H9 (cell line): ENCODE results near the gene EHD4. TPM values are rescaled to one million over a fixed set of nuclear protein-coding genes. Genes with fewer than 3 reads are reported as not detected.

ENCODE experiments used
- DNase-seq: peaks from one replicate; pipeline ENCODE4 v3.0.0-alpha.2; 2017
- H2AFZ ChIP-seq: one replicate; pipeline ENCODE4 v1.6.1; 2013; ENCODE audit warnings: mild to moderate bottlenecking, low read length, control low read depth, moderate library complexity
- H2AK5ac ChIP-seq: 2 replicates; pipeline ENCODE4 v1.6.1; 2013; ENCODE audit warnings: low read length, control low read depth, mixed read lengths; ENCODE audit not compliant: insufficient read length
- H2BK120ac ChIP-seq: one replicate; pipeline ENCODE4 v1.6.1; 2013; ENCODE audit warnings: low read depth, mild to moderate bottlenecking, low read length, control low read depth, inconsistent platforms; ENCODE audit not compliant: poor library complexity, severe bottlenecking
- H2BK12ac ChIP-seq: 2 replicates; pipeline ENCODE4 v1.6.1; 2013; ENCODE audit warnings: low read length, control low read depth, mixed read lengths, low read depth; ENCODE audit not compliant: insufficient read length
- H2BK15ac ChIP-seq: 2 replicates; pipeline ENCODE4 v1.6.1; 2013; ENCODE audit warnings: low read depth, low read length, control low read depth
- H2BK20ac ChIP-seq: one replicate; pipeline ENCODE4 v1.6.1; 2013; ENCODE audit warnings: low read depth, mild to moderate bottlenecking, low read length, control low read depth, inconsistent platforms; ENCODE audit not compliant: poor library complexity, severe bottlenecking
- H2BK5ac ChIP-seq: 2 replicates; pipeline ENCODE4 v1.6.1; 2013; ENCODE audit warnings: low read length, control low read depth, mixed read lengths; ENCODE audit not compliant: insufficient read length
- H3K14ac ChIP-seq: 2 replicates; pipeline ENCODE4 v1.6.1; 2013; ENCODE audit warnings: low read length, control low read depth; ENCODE audit not compliant: insufficient read depth
- H3K18ac ChIP-seq: 2 replicates; pipeline ENCODE4 v1.6.1; 2013; ENCODE audit warnings: low read depth, mild to moderate bottlenecking, mixed read lengths, low read length, control low read depth; ENCODE audit not compliant: insufficient read length
- H3K23ac ChIP-seq: 2 replicates; pipeline ENCODE4 v1.6.1; 2013; ENCODE audit warnings: low read length, control low read depth, mixed read lengths, low read depth; ENCODE audit not compliant: insufficient read length
- H3K23me2 ChIP-seq: 2 replicates; pipeline ENCODE4 v1.6.1; 2013; ENCODE audit warnings: low read depth, mild to moderate bottlenecking, mixed read lengths, low read length, control low read depth; ENCODE audit not compliant: insufficient read length, poor library complexity, severe bottlenecking
- H3K27ac ChIP-seq: 2 replicates; pipeline ENCODE4 v1.5.1; 2013; ENCODE audit warnings: low read length, control low read depth, mixed read lengths, low read depth; ENCODE audit not compliant: insufficient read length
- H3K27me3 ChIP-seq: 2 replicates; pipeline ENCODE4 v1.6.1; 2013; ENCODE audit warnings: low read length, control low read depth, inconsistent platforms; ENCODE audit not compliant: insufficient read depth
- H3K4ac ChIP-seq: 2 replicates; pipeline ENCODE4 v1.6.1; 2013; ENCODE audit warnings: low read depth, mild to moderate bottlenecking, control low read depth, inconsistent platforms, low read length, moderate library complexity
- H3K4me1 ChIP-seq: 2 replicates; pipeline ENCODE4 v1.6.1; 2013; ENCODE audit warnings: low read length, control low read depth, inconsistent platforms; ENCODE audit not compliant: insufficient read depth
- H3K4me2 ChIP-seq: 2 replicates; pipeline ENCODE4 v1.6.1; 2013; ENCODE audit warnings: low read length, control low read depth, mixed read lengths; ENCODE audit not compliant: insufficient read length, insufficient read depth
- H3K56ac ChIP-seq: 2 replicates; pipeline ENCODE4 v1.6.1; 2013; ENCODE audit warnings: low read depth, mild to moderate bottlenecking, mixed read lengths, low read length, control low read depth; ENCODE audit not compliant: insufficient read length
- H3K79me1 ChIP-seq: 2 replicates; pipeline ENCODE4 v1.6.1; 2013; ENCODE audit warnings: low read depth, mild to moderate bottlenecking, moderate library complexity, low read length, control low read depth, inconsistent platforms; ENCODE audit not compliant: insufficient read depth, poor library complexity, severe bottlenecking
- H3K79me2 ChIP-seq: 2 replicates; pipeline ENCODE4 v1.6.1; 2013; ENCODE audit warnings: low read length, control low read depth, inconsistent platforms; ENCODE audit not compliant: insufficient read depth
- H3K9ac ChIP-seq: 2 replicates; pipeline ENCODE4 v1.6.1; 2013; ENCODE audit warnings: low read length, control low read depth, mixed read lengths; ENCODE audit not compliant: insufficient read length; ENCODE audit errors: extremely low read depth
- H3K9me3 ChIP-seq: one replicate; pipeline ENCODE4 v1.6.1; 2013; ENCODE audit warnings: low read depth, low read length, inconsistent platforms; ENCODE audit not compliant: control insufficient read depth
- H3T11ph ChIP-seq: one replicate; pipeline ENCODE4 v1.6.1; 2013; ENCODE audit warnings: mild to moderate bottlenecking, low read length, control low read depth, inconsistent platforms
- H4K20me1 ChIP-seq: one replicate; pipeline ENCODE4 v1.6.1; 2013; ENCODE audit not compliant: control insufficient read depth, insufficient read length, insufficient read depth
- H4K5ac ChIP-seq: 2 replicates; pipeline ENCODE4 v1.6.1; 2013; ENCODE audit warnings: low read depth, mild to moderate bottlenecking, mixed read lengths, low read length, control low read depth; ENCODE audit not compliant: insufficient read length
- H4K8ac ChIP-seq: replicated peaks from 2 replicates; pipeline ENCODE4 v1.6.1; 2013; ENCODE audit warnings: low read length, control low read depth, mixed read lengths, low read depth; ENCODE audit not compliant: insufficient read length
- H4K91ac ChIP-seq: 2 replicates; pipeline ENCODE4 v1.6.1; 2013; ENCODE audit warnings: low read depth, mild to moderate bottlenecking, moderate library complexity, mixed read lengths, low read length, control low read depth; ENCODE audit not compliant: insufficient read length
- H3K27ac Mint-ChIP-seq, 3 experiments: 2 replicates in 2 of 3; 3 replicates in 1 of 3; pipeline ENCODE4 v1.8.0; 2020 to 2021; ENCODE audit warnings: mixed read lengths in 3 of 3, mild to moderate bottlenecking in 1 of 3, moderate library complexity in 1 of 3
- H3K27me3 Mint-ChIP-seq: 2 replicates; pipeline ENCODE4 v1.8.0; 2021; ENCODE audit warnings: low read depth, mild to moderate bottlenecking, moderate library complexity, mixed read lengths
- H3K36me3 Mint-ChIP-seq, 3 experiments: 2 replicates in 2 of 3; 3 replicates in 1 of 3; pipeline ENCODE4 v1.8.0; 2020 to 2021; ENCODE audit warnings: low read depth in 3 of 3, mixed read lengths in 3 of 3; ENCODE audit not compliant: insufficient read depth in 1 of 3
- H3K4me1 Mint-ChIP-seq, 2 experiments: 2 replicates each; pipeline ENCODE4 v1.8.0; 2020; ENCODE audit warnings: mixed read lengths in 2 of 2
- H3K4me3 Mint-ChIP-seq, 2 experiments: 2 replicates in 1 of 2; 3 replicates in 1 of 2; pipeline ENCODE4 v1.8.0; 2020 to 2021; ENCODE audit warnings: mild to moderate bottlenecking in 2 of 2, mixed read lengths in 2 of 2, moderate library complexity in 1 of 2
- H3K9me3 Mint-ChIP-seq, 2 experiments: 2 replicates in 1 of 2; 3 replicates in 1 of 2; pipeline ENCODE4 v1.8.0; 2020; ENCODE audit warnings: mild to moderate bottlenecking in 2 of 2, mixed read lengths in 2 of 2, moderate library complexity in 1 of 2
- WGBS: extraction: QIAGEN DNeasy Blood & Tissue Kit; methylation state at CpG from one replicate; pipeline ENCODE4 v1.1.7; 2013; ENCODE audit warnings: missing lambda C conversion rate, low lambda C conversion rate, mixed read lengths; ENCODE audit not compliant: insufficient read length; ENCODE audit errors: extremely low coverage; 5-methylcytosine and 5-hydroxymethylcytosine counted together
- total RNA-seq: library from RNA; stranded (reverse); gene quantifications from 2 replicates; pipeline ENCODE4 v1.2.1, GENCODE V29; 2021
- TF ChIP-seq, protein P1 (sequence below): fragments of 200-600 bp; sonication (generic); conservative IDR thresholded peaks from 3 replicates; pipeline ENCODE4 v1.8.0; 2021; ENCODE audit warnings: antibody characterized with exemption, mild to moderate bottlenecking

The EHD4 gene
- total RNA-seq, 1 experiment from 2014 or later = 22.9 TPM

DNA sequence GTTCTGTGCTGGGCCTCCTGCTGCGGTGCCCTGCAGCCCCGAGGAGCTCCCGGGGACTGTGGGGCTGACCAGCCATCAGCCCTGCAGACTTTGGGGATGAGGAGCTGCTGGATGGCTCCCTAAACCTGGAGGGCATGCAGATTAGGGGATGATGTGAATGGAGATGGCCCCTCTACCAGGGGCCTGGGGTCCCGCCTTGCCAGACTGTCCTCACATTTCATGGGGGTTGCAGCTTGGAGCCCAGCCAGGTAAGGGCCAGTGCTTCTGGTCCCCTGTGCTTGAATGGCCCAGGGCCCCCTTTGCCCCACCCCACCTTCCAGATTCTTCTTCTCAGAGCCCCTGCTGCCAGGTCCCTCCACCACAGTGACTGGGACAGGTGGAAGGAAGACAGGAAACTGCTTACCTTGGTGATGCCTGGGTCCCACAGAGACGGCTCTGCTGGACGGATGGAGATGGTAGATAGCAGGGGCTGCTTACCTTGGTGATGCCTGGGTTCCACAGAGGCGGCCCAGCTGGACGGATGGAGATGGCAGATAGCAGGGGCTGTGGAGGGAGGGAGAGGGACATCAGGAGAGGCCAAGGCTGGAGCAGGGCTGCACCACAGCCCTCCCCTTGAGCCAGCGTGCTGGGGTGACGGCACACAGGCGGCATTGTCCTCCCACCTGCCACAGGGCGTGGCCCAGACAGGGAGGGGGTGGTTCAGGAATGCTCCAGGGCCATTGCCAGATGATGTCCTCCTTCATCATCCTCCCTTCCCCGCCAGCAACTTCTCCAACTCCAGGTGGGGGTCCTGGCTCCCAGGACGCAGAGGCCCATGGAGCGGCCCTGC, 78.7 kb downstream of the EHD4 start, which contains the start of gene SPTBN5:
Gene SPTBN5, minus strand, starts transcription at position 632 of the 829 bp plus-strand sequence. Its CDS starts 556 bp downstream, at position 76.
- H4K8ac ChIP-seq = no peak within 1 kb of the TSS
- Mint-ChIP-seq H3K4me1 (peaks cover 11 to 18% of the 10 kb centered on the region in 2 experiments), H3K36me3 (peaks cover 0 to 14% (median 0%) of the 10 kb centered on the region in 3 experiments; a peak in 2 of 7 replicates), H3K27me3 (peaks cover 1% of the 10 kb centered on the region; the same call in 1 of the 2 replicates), H3K9me3 (no peaks in the 10 kb centered on the region; a peak in 1 of 5 replicates), H3K27ac (peak within 1 kb of the TSS in 2 of 3 experiments; percentile 79 to 84; a peak in 4 of 7 replicates), H3K4me3 (no peak within 1 kb of the TSS; a peak in 1 of 5 replicates)
- no peak within 1 kb of the TSS for H2BK12ac ChIP-seq
- no CpG with 5 or more reads among the region's 15 CpGs for WGBS
- H3K9ac ChIP-seq = no peak within 1 kb of the TSS
- H2BK15ac ChIP-seq = no peak within 1 kb of the TSS
- H3K9me3 ChIP-seq = no peaks in the 10 kb centered on the region
- H2BK5ac ChIP-seq = no peak within 1 kb of the TSS
- H3K4me1 ChIP-seq = no peaks in the 10 kb centered on the region
- no peak within 1 kb of the TSS for H2BK120ac ChIP-seq
- H2BK20ac ChIP-seq = no peak within 1 kb of the TSS
- H3K4ac ChIP-seq = no peak within 1 kb of the TSS
- H3T11ph ChIP-seq = no peak within 1 kb of the TSS
- no peak for DNase-seq
- no peak within 1 kb of the TSS for H2AFZ ChIP-seq
- TF ChIP-seq, protein P1, sequence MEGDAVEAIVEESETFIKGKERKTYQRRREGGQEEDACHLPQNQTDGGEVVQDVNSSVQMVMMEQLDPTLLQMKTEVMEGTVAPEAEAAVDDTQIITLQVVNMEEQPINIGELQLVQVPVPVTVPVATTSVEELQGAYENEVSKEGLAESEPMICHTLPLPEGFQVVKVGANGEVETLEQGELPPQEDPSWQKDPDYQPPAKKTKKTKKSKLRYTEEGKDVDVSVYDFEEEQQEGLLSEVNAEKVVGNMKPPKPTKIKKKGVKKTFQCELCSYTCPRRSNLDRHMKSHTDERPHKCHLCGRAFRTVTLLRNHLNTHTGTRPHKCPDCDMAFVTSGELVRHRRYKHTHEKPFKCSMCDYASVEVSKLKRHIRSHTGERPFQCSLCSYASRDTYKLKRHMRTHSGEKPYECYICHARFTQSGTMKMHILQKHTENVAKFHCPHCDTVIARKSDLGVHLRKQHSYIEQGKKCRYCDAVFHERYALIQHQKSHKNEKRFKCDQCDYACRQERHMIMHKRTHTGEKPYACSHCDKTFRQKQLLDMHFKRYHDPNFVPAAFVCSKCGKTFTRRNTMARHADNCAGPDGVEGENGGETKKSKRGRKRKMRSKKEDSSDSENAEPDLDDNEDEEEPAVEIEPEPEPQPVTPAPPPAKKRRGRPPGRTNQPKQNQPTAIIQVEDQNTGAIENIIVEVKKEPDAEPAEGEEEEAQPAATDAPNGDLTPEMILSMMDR = no peak
- H3K23me2 ChIP-seq = no peaks in the 10 kb centered on the region
- H3K56ac ChIP-seq = no peak within 1 kb of the TSS
- no peaks in the 10 kb centered on the region for H4K20me1 ChIP-seq
- no peak within 1 kb of the TSS for H3K27ac ChIP-seq
- H4K91ac ChIP-seq = no peak within 1 kb of the TSS
- H3K4me2 ChIP-seq = no peak within 1 kb of the TSS
- H4K5ac ChIP-seq = no peak within 1 kb of the TSS
- H3K79me1 ChIP-seq = no peaks in the 10 kb centered on the region
- no peaks in the 10 kb centered on the region for H3K27me3 ChIP-seq
- peak within 1 kb of the TSS; percentile 23 for H3K18ac ChIP-seq
- no peak within 1 kb of the TSS for H3K23ac ChIP-seq
- H2AK5ac ChIP-seq = no peak within 1 kb of the TSS
- H3K79me2 ChIP-seq = no peaks in the 10 kb centered on the region
- H3K14ac ChIP-seq = peak within 1 kb of the TSS; percentile 66
